ENCODE data around the gene ROGDI.

- TF ChIP-seq, protein P1, sequence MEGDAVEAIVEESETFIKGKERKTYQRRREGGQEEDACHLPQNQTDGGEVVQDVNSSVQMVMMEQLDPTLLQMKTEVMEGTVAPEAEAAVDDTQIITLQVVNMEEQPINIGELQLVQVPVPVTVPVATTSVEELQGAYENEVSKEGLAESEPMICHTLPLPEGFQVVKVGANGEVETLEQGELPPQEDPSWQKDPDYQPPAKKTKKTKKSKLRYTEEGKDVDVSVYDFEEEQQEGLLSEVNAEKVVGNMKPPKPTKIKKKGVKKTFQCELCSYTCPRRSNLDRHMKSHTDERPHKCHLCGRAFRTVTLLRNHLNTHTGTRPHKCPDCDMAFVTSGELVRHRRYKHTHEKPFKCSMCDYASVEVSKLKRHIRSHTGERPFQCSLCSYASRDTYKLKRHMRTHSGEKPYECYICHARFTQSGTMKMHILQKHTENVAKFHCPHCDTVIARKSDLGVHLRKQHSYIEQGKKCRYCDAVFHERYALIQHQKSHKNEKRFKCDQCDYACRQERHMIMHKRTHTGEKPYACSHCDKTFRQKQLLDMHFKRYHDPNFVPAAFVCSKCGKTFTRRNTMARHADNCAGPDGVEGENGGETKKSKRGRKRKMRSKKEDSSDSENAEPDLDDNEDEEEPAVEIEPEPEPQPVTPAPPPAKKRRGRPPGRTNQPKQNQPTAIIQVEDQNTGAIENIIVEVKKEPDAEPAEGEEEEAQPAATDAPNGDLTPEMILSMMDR (IDR thresholded peaks at IDR 0.05) = no peak
- TF ChIP-seq EZH2 (IDR thresholded peaks at IDR 0.05) (no peak), EZH2phosphoT487 (IDR thresholded peaks at IDR 0.05) (no peak)
Observed at GRCh38 chr16:4752351-4753100, 49.9 kb downstream of the ROGDI start.
